ENCODE data around the gene SERPINE2. TPM values are rescaled to one million over a fixed set of nuclear protein-coding genes. Genes with fewer than 3 reads are reported as not detected.

The SERPINE2 gene
- total RNA-seq, 1 experiment from 2014 or later: 93.3 TPM

DNA sequence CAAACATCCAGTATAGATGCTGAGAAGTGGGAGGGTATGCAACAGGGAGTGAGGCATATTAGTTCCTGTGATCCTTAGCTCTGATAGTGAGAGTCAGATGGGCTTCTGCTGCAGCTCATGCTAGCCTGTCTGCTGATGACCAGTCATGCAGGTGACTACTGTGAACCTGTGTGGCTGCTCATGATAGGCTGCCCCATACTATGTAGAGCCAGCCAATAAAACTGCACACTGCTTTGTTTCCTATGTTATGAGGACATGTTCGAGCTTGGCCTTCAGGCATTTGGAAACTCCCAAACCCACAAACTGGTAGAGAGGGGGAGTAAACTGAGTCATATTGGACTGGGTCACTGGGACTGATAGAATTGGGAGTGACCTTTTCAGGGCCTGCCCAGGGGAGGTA lies 20.1 kb upstream of the SERPINE2 start:
- CTCF ChIA-PET: no interaction called here
- no peaks in the 10 kb centered on the region for H3K9me2 ChIP-seq (ENCODE audit: insufficient read depth)
- H4K20me1 ChIP-seq (ENCODE audit: insufficient read depth): no peaks in the 10 kb centered on the region
- POLR2A ChIA-PET: no interaction called here
- no peak overlapping the region for H3K9ac ChIP-seq (ENCODE audit: low read length)
- no peak overlapping the region for H2AFZ ChIP-seq (ENCODE audit: low read depth, low read length, poor library complexity, severe bottlenecking)
- no peaks in the 10 kb centered on the region for H3K79me2 ChIP-seq (ENCODE audit: insufficient read depth, low read length)
- ATAC-seq (no peak), DNase-seq (ENCODE audit: low read depth, low spot score) (no peak)
- no peaks in the 10 kb centered on the region for H3K27me3 ChIP-seq (ENCODE audit: insufficient read depth, low read length)
- no peaks in the 10 kb centered on the region for H3K36me3 ChIP-seq (ENCODE audit: control insufficient read depth in 1 of 2, insufficient read depth in 2 of 2, low read length in 2 of 2)
- TF ChIP-seq JUND (IDR thresholded peaks at IDR 0.05) (no peak), ZNF274 (IDR thresholded peaks at IDR 0.05; ENCODE audit: low read depth, low read length) (no peak), POLR2AphosphoS5 (IDR thresholded peaks at IDR 0.05; ENCODE audit: low read depth, low read length) (no peak), EZH2 (IDR thresholded peaks at IDR 0.05) (no peak), ELF1 (IDR thresholded peaks at IDR 0.05; ENCODE audit: borderline replicate concordance, low read depth) (no peak), TCF7L2 (IDR thresholded peaks at IDR 0.05; ENCODE audit: borderline replicate concordance, extremely low read depth, insufficient read depth, insufficient read length) (no peak), CEBPB (IDR thresholded peaks at IDR 0.05; ENCODE audit: low read depth) (no peak)
- TF ChIP-seq, protein P1, sequence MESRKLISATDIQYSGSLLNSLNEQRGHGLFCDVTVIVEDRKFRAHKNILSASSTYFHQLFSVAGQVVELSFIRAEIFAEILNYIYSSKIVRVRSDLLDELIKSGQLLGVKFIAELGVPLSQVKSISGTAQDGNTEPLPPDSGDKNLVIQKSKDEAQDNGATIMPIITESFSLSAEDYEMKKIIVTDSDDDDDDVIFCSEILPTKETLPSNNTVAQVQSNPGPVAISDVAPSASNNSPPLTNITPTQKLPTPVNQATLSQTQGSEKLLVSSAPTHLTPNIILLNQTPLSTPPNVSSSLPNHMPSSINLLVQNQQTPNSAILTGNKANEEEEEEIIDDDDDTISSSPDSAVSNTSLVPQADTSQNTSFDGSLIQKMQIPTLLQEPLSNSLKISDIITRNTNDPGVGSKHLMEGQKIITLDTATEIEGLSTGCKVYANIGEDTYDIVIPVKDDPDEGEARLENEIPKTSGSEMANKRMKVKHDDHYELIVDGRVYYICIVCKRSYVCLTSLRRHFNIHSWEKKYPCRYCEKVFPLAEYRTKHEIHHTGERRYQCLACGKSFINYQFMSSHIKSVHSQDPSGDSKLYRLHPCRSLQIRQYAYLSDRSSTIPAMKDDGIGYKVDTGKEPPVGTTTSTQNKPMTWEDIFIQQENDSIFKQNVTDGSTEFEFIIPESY (IDR thresholded peaks at IDR 0.05; ENCODE audit: extremely low read depth, insufficient replicate concordance, low read length): no peak
- H3K4me3 ChIP-seq (replicated peaks in 1 of 2; ENCODE audit: low read depth in 1 of 2, low read length in 2 of 2): no peak overlapping the region
- RAD21 ChIA-PET (ENCODE audit: low non-redundant PET in 1 of 2, low total read pairs in 2 of 2, uncharacterized antibody in 2 of 2, unreplicated experiment in 2 of 2): no interaction called here
- BruUV-seq (replicated peaks): no TSS peak
- no peaks in the 10 kb centered on the region for H3K4me1 ChIP-seq (ENCODE audit: control insufficient read depth in 1 of 2, insufficient read depth in 2 of 2, low read length in 2 of 2)
- no peaks in the 10 kb centered on the region for H3K9me3 ChIP-seq (ENCODE audit: control insufficient read depth in 1 of 2, insufficient read depth in 1 of 2, low read depth in 1 of 2, low read length in 2 of 2)
- intact Hi-C loops (cut with micrococcal nuclease): no loop called here
- H3K4me2 ChIP-seq (ENCODE audit: low read length): no peak overlapping the region
- no peak overlapping the region for H3K27ac ChIP-seq (ENCODE audit: low read depth, low read length)

Measured in HCT116 (cell line).